ENCODE measurements around the gene APEH. TPM values are rescaled to one million over a fixed set of nuclear protein-coding genes. Genes with fewer than 3 reads are reported as not detected.

Gene APEH
- 100 to 1,000 TPM; 165 to 166 TPM for total RNA-seq

DNA sequence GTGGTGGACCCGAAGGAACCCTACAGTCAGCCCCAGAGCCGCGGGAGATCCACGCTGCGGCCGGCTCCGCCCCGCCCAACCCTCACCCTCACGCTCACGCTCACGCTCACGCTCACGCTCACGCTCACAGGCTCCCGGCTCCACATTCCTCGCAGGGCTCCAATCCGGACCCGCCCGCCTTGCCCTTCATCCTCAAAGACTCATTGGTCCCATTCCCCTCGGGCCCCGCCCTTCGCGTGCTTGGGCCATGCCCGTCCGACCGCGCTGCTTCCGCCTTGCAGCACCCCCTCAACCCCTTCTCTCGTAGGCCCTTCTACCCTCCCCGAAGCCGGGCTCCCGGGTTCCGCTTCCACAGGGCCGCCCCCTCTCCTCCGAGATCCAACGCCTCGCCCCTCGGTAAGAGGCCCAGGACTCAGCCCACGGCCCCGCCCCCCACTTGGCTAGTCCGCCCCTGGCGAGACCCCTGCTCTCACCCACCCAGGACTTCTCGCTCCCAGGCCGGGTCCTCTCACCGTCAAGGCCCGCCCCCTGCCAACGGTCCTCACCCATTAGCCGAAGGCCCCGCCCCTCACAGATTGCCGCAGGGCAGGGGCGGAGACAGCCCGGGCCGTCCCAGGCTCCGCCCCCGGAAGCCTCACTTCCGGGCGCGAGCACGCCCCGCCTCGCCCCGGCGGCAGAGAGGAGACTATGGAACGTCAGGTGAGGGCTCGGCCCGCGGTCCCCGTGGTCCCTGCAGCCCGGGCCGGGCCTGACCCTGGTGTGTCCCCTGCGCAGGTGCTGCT lies at the start of gene APEH:
Gene APEH, plus strand, starts transcription at position 637 of the 782 bp plus-strand sequence. Its CDS starts 51 bp downstream, at position 688.
- peak; percentile 99 for DNase-seq
- peaks cover 22% of the 10 kb centered on the region for H3K36me3 Mint-ChIP-seq (ENCODE audit: low read depth)
- intact Hi-C loops (cut with micrococcal nuclease) = no loop called here

DNA sequence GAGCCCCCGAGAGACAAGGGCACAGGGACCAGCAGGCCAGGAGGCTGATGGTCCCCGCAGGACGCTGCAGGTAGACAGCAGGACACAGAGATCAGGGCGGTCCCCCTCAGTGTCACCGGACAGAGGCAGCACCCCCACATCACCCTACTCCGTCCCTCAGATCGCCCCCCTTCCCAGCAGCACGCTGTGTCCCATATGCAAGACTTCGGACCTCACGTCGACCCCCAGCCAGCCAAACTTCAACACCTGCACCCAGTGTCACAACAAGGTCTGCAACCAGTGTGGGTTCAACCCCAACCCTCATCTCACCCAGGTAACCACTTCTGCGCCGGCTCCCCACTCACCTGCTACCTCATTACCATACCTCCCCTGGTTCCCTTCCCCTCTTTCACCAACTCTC lies 49.1 kb upstream of the APEH start:
- no peak for TF ChIP-seq CTCF (IDR thresholded peaks at IDR 0.05)
- no peak for ATAC-seq
- Mint-ChIP-seq H3K27me3 (no peaks in the 10 kb centered on the region), H3K4me3 (no peak overlapping the region), H3K27ac (no peak overlapping the region), H3K9me3 (no peaks in the 10 kb centered on the region), H3K36me3 (ENCODE audit: low read depth) (no peaks in the 10 kb centered on the region), H3K4me1 (ENCODE audit: low read depth) (peaks cover 8% of the 10 kb centered on the region)
- POLR2A ChIA-PET = interaction anchor here (1.0 kb wide), 1 partner anchor 12 kb away, joined by 4 read pairs; no protein-coding TSS in a partner anchor
- intact Hi-C loops (cut with micrococcal nuclease) = no loop called here
- DNase-seq = no peak
- CTCF ChIA-PET = no interaction called here

More for the DNA sequence above, at the start of gene APEH:
- Mint-ChIP-seq H3K9me3 (no peaks in the 10 kb centered on the region), H3K4me3 (peak within 1 kb of the TSS; percentile 95), H3K4me1 (ENCODE audit: low read depth) (peaks cover 36% of the 10 kb centered on the region), H3K27ac (peak within 1 kb of the TSS; percentile 98), H3K27me3 (no peaks in the 10 kb centered on the region)
- ATAC-seq = peak; percentile 88
- TF ChIP-seq CTCF (IDR thresholded peaks at IDR 0.05) = no peak
- ChIA-PET CTCF (interaction anchor here (1.1 to 3.3 kb wide), 4 partner anchors 107 to 165 kb away, joined by 3 to 185 read pairs (median 6); no protein-coding TSS in a partner anchor), POLR2A (interaction anchor here (0.8 to 4.6 kb wide), 5 partner anchors 8 to 134 kb away, joined by 3 to 37 read pairs (median 3); partner anchors contain the start of gene GMPPB)

GRCh38 chr3:49626101-49626581 lies 48.0 kb upstream of the APEH start:
- intact Hi-C loops (cut with micrococcal nuclease) = no loop called here
- POLR2A ChIA-PET = no interaction called here
- CTCF ChIA-PET = no interaction called here
- peaks cover 8% of the 10 kb centered on the region for H3K4me1 Mint-ChIP-seq (ENCODE audit: low read depth)
- ATAC-seq (peak; percentile 80), DNase-seq (peak; percentile 51)
- H3K36me3 Mint-ChIP-seq (ENCODE audit: low read depth) = no peaks in the 10 kb centered on the region
- H3K4me3 Mint-ChIP-seq = no peak overlapping the region
- no peak for TF ChIP-seq CTCF (IDR thresholded peaks at IDR 0.05)
- H3K27me3 Mint-ChIP-seq = peaks cover 4% of the 10 kb centered on the region
- H3K9me3 Mint-ChIP-seq = no peaks in the 10 kb centered on the region
- no peak overlapping the region for H3K27ac Mint-ChIP-seq

DNA sequence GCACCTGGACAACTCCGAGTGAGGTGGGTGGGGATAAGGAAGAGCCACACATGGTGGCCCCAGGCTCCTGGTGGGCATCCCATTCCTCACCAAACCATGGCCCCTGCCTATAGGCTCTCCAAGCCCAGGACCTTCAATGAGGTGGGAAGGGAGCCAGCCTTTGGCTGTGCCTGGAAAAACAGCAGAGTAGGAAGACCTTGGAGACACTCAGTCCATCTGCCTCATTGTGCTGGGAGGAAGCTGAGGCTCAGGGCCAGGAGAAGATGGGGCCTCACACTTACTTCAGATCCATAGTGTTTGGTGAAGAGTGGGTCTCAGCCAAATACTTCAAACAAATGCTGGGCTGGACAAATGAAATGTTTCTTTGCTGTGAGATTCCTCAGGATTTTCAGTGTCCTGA lies 47.4 kb upstream of the APEH start:
- Mint-ChIP-seq H3K36me3 (ENCODE audit: low read depth) (no peaks in the 10 kb centered on the region), H3K4me3 (no peak overlapping the region), H3K9me3 (no peaks in the 10 kb centered on the region), H3K27ac (no peak overlapping the region), H3K4me1 (ENCODE audit: low read depth) (peaks cover 8% of the 10 kb centered on the region), H3K27me3 (peaks cover 4% of the 10 kb centered on the region)
- intact Hi-C loops (cut with micrococcal nuclease) = no loop called here
- ChIA-PET CTCF (no interaction called here), POLR2A (no interaction called here)
- DNase-seq (no peak), ATAC-seq (no peak)
- no peak for TF ChIP-seq CTCF (IDR thresholded peaks at IDR 0.05)

- Mint-ChIP-seq H3K27me3 (peaks cover 4% of the 10 kb centered on the region), H3K4me1 (ENCODE audit: low read depth) (peaks cover 8% of the 10 kb centered on the region), H3K4me3 (no peak overlapping the region), H3K9me3 (no peaks in the 10 kb centered on the region), H3K27ac (no peak overlapping the region), H3K36me3 (ENCODE audit: low read depth) (no peaks in the 10 kb centered on the region)
- TF ChIP-seq CTCF (IDR thresholded peaks at IDR 0.05) = no peak
- ATAC-seq = no peak
- no peak for DNase-seq
- POLR2A ChIA-PET = no interaction called here
- CTCF ChIA-PET = no interaction called here
- intact Hi-C loops (cut with micrococcal nuclease) = no loop called here
Measured at GRCh38 chr3:49627634-49628033, 46.5 kb upstream of the APEH start.

Data from activated CD8-positive, alpha-beta T cell treated with anti-CD3 and anti-CD28 coated beads for 36 hours (primary cell).